ENCODE data around the gene ULK4. TPM values are rescaled to one million over a fixed set of nuclear protein-coding genes. Genes with fewer than 3 reads are reported as not detected.
A peak's percentile ranks its signal among the peaks of the same experiment; 100 is the strongest.

ULK4 gene
- total and polyA plus RNA-seq, 9 of the 15 experiments (the other 6 are each of a cell fraction or from before 2014, with no cell fraction given), result 3.0 to 5.9 (median 3.5) TPM

- no peaks in the 10 kb centered on the region for H3K9me1 ChIP-seq (ENCODE audit: control insufficient read depth, insufficient read depth, low read length)
- intact Hi-C loops (cut with micrococcal nuclease) (no loop called here), in situ Hi-C loops (cut with MboI) (no loop called here)
- H3K79me2 ChIP-seq (ENCODE audit: control insufficient read depth, insufficient read depth, low read length), result no peaks in the 10 kb centered on the region
- ChIA-PET CTCF (ENCODE audit: low intra/inter-chr PET ratio) (no interaction called here), POLR2A (no interaction called here)
- no peak for FAIRE-seq
- peak overlapping the region in 1 of 2 experiments; percentile 32; a peak in 1 of 4 replicates for H3K9ac ChIP-seq (ENCODE audit: insufficient read depth in 1 of 2, low read depth in 2 of 2, low read length in 2 of 2)
- H2AFZ ChIP-seq (ENCODE audit: low read depth, low read length), result no peak overlapping the region
- H3K9me3 ChIP-seq (replicated peaks; ENCODE audit: control insufficient read depth, insufficient read depth, low read depth, low read length), result no peaks in the 10 kb centered on the region
- no peak overlapping the region for H3K4me2 ChIP-seq (ENCODE audit: insufficient read depth, low read length)
- no peak for ATAC-seq
- no peak for DNase-seq (ENCODE audit: extremely low read depth in 1 of 4, low spot score in 3 of 4)
- H4K20me1 ChIP-seq (replicated peaks; ENCODE audit: control insufficient read depth, insufficient read depth, low read length), result no peaks in the 10 kb centered on the region
- H3K27me3 ChIP-seq (ENCODE audit: control insufficient read depth in 2 of 2, insufficient read depth in 2 of 2, low read length in 2 of 2), result peaks cover 13 to 31% of the 10 kb centered on the region in 2 experiments; a peak in 4 of 5 replicates
- no peak overlapping the region for H3K27ac ChIP-seq (ENCODE audit: extremely low read depth, low read depth, low read length)
- H3K36me3 ChIP-seq (ENCODE audit: control insufficient read depth, insufficient read depth, low read length), result no peaks in the 10 kb centered on the region
- H3K4me1 ChIP-seq (replicated peaks in 1 of 2; ENCODE audit: control insufficient read depth in 2 of 2, insufficient read depth in 2 of 2, low read length in 2 of 2), result peaks cover 3 to 10% of the 10 kb centered on the region in 2 experiments; a peak in 3 of 5 replicates
- BruUV-seq (replicated peaks), result no TSS peak
- WGBS (ENCODE audit: insufficient coverage, low coverage, missing lambda C conversion rate), result 16% methylated on average over 11 of the region's 11 CpGs
- TF ChIP-seq NFYB (IDR thresholded peaks at IDR 0.05; ENCODE audit: extremely low read depth, insufficient read length) (no peak), FOSL1 (tag; conservative IDR thresholded peaks at IDR 0.05) (peak; percentile 48), BCLAF1 (IDR thresholded peaks at IDR 0.05; ENCODE audit: borderline replicate concordance in 1 of 2, control insufficient read depth in 1 of 2, low read depth in 2 of 2, low read length in 1 of 2) (no peak), STAT5B (CRISPR knock-in tag; IDR thresholded peaks at IDR 0.05) (no peak), ATF3 (IDR thresholded peaks at IDR 0.05) (peak; percentile 45), ATF3 (CRISPR knock-in tag; conservative IDR thresholded peaks at IDR 0.05) (no peak), TFAP4 (CRISPR knock-in tag; IDR thresholded peaks at IDR 0.05; ENCODE audit: borderline replicate concordance) (peak; percentile 63; the same call in 1 of the 2 replicates)
- H3K4me3 ChIP-seq, result no peak overlapping the region
These were observed 696.8 kb downstream of the ULK4 start for GRCh38 chr3:41265011-41265545.

Measured in K562 (cell line).